ENCODE data around the gene PAX7. TPM values are rescaled to one million over a fixed set of nuclear protein-coding genes. Genes with fewer than 3 reads are reported as not detected.

PAX7 gene
- total RNA-seq, 1 donor from 2014 or later, result not detected

- Histone ChIP-seq H3K4me3 (no peak overlapping the region), H3K27ac (no peak overlapping the region), H3K36me3 (no peaks in the 10 kb centered on the region), H3K4me1 (no peaks in the 10 kb centered on the region), H3K27me3 (peaks cover 19% of the 10 kb centered on the region), H3K9me3 (no peaks in the 10 kb centered on the region)
- intact Hi-C loops (cut with DNase I), result loop anchor here (10.0 kb wide), 1 partner anchor 201 kb away; no protein-coding TSS in a partner anchor
- ATAC-seq (no peak), DNase-seq (no peak)
- no peak for TF ChIP-seq CTCF (IDR thresholded peaks at IDR 0.05)
Observed at GRCh38 chr1:18603212-18603852, 27.3 kb upstream of the PAX7 start.

- DNase-seq (no peak), ATAC-seq (no peak)
- Histone ChIP-seq H3K27ac (no peak overlapping the region), H3K9me3 (no peaks in the 10 kb centered on the region), H3K27me3 (peaks cover 17% of the 10 kb centered on the region), H3K4me3 (no peak overlapping the region), H3K4me1 (no peaks in the 10 kb centered on the region), H3K36me3 (no peaks in the 10 kb centered on the region)
- intact Hi-C loops (cut with DNase I), result loop anchor here (10.0 kb wide), 1 partner anchor 198 kb away; no protein-coding TSS in a partner anchor
- TF ChIP-seq CTCF (IDR thresholded peaks at IDR 0.05), result no peak
Observed at GRCh38 chr1:18606443-18607288, 24.0 kb upstream of the PAX7 start.

- no peak for ATAC-seq
- Histone ChIP-seq H3K27ac (no peak overlapping the region), H3K27me3 (peaks cover 19% of the 10 kb centered on the region), H3K36me3 (no peaks in the 10 kb centered on the region), H3K9me3 (no peaks in the 10 kb centered on the region), H3K4me1 (no peaks in the 10 kb centered on the region), H3K4me3 (no peak overlapping the region)
- DNase-seq, result no peak
- intact Hi-C loops (cut with DNase I), result loop anchor here (10.0 kb wide), 1 partner anchor 197 kb away; no protein-coding TSS in a partner anchor
- TF ChIP-seq CTCF (IDR thresholded peaks at IDR 0.05), result no peak
Observed at GRCh38 chr1:18607289-18607760, 23.3 kb upstream of the PAX7 start.

- ATAC-seq, result no peak
- H3K27ac ChIP-seq, result no peak overlapping the region
- no peaks in the 10 kb centered on the region for H3K4me1 ChIP-seq
- H3K27me3 ChIP-seq, result peaks cover 16% of the 10 kb centered on the region
- no peak for TF ChIP-seq CTCF (IDR thresholded peaks at IDR 0.05)
- intact Hi-C loops (cut with DNase I), result loop anchor here (10.0 kb wide), 1 partner anchor 196 kb away; no protein-coding TSS in a partner anchor
- no peak overlapping the region for H3K4me3 ChIP-seq
- no peak for DNase-seq
- no peaks in the 10 kb centered on the region for H3K9me3 ChIP-seq
- H3K36me3 ChIP-seq, result no peaks in the 10 kb centered on the region
Observed at GRCh38 chr1:18608534-18608933, 22.1 kb upstream of the PAX7 start.

- ATAC-seq, result no peak
Observed at GRCh38 chr1:18611311-18611710, 19.3 kb upstream of the PAX7 start.

More at GRCh38 chr1:18611311-18611710, 19.3 kb upstream of the PAX7 start:
- Histone ChIP-seq H3K4me3 (no peak overlapping the region), H3K27me3 (peaks cover 39% of the 10 kb centered on the region), H3K36me3 (no peaks in the 10 kb centered on the region), H3K4me1 (no peaks in the 10 kb centered on the region), H3K9me3 (no peaks in the 10 kb centered on the region), H3K27ac (no peak overlapping the region)
- DNase-seq, result no peak
- intact Hi-C loops (cut with DNase I), result no loop called here
- no peak for TF ChIP-seq CTCF (IDR thresholded peaks at IDR 0.05)
